K562 (cell line): ENCODE results near the gene IL17REL. TPM values are rescaled to one million over a fixed set of nuclear protein-coding genes. Genes with fewer than 3 reads are reported as not detected.

Experiments
- ETV1 ChIP-seq: fragments of 450-650 bp; conservative IDR thresholded peaks from 2 replicates; pipeline ENCODE4 v1.6.1; 2016; ENCODE audit warnings: missing genetic modification characterization, control low read depth, low read depth, missing compliant biosample characterization
- HNRNPH1 ChIP-seq: fragments of 200-400 bp; formaldehyde crosslinking; optimal IDR thresholded peaks from 2 replicates; pipeline ENCODE3; 2017; ENCODE audit warnings: low read depth, mild to moderate bottlenecking, low read length, moderate library complexity
- ZNF551 ChIP-seq: fragments of 250-450 bp; sonication (Bioruptor Pico); IDR thresholded peaks from 2 replicates; pipeline ENCODE4 v1.5.0; 2021; ENCODE audit warnings: mild to moderate bottlenecking, moderate library complexity
- polyA plus RNA-seq, 8 experiments: library from polyadenylated mRNA; depleted of rRNA in 4 of 8; stranded (reverse) in 5 of 8; unstranded in 3 of 8; fragments of >200 nt; fragmentation: Nextera tagmentation in 2 of 8; fragmentation: Illumina TruSeq in 1 of 8; extraction: Ambion mirVana in 2 of 8; extraction: Trizol in 1 of 8; gene quantifications; 2 replicates each; pipeline versions ENCODE4 v1.2.1 to v1.2.3, GENCODE V29; 2011 to 2014; ENCODE audit warnings: inconsistent platforms in 1 of 8, missing spikeins in 1 of 8
- total RNA-seq, 7 experiments: library from RNA; depleted of rRNA in 6 of 7; stranded (reverse); fragments of >200 nt in 6 of 7; fragmentation: Illumina TruSeq in 2 of 7; extraction: Trizol in 2 of 7; gene quantifications; 2 replicates each; pipeline versions ENCODE4 v1.2.1 to v1.2.3, GENCODE V29; 2011 to 2021; ENCODE audit warnings: low replicate concordance in 1 of 7
- TF ChIP-seq, protein P1 (sequence below): sonication (generic); formaldehyde crosslinking; IDR thresholded peaks from 2 replicates; pipeline ENCODE4 v1.8.1; 2023; ENCODE audit warnings: mild to moderate bottlenecking, missing genetic modification reagents, moderate library complexity
- TF ChIP-seq, protein P2 (sequence below), 2 experiments: fragments of 200-800 bp in 1 of 2; sonication (Bioruptor generic) in 1 of 2; sonication (generic) in 1 of 2; formaldehyde crosslinking in 1 of 2; IDR thresholded peaks in 1 of 2; conservative IDR thresholded peaks in 1 of 2; 2 replicates each; pipeline versions ENCODE4 v1.5.0 to v1.6.1; 2016 to 2020; ENCODE audit warnings: missing compliant biosample characterization in 1 of 2, missing genetic modification characterization in 1 of 2, missing genetic modification reagents in 1 of 2
- TF ChIP-seq, protein P3 (sequence below): fragments of 450-650 bp; IDR thresholded peaks from 2 replicates; pipeline ENCODE4 v1.6.1; 2016; ENCODE audit warnings: low read depth
- TF ChIP-seq, protein P4 (sequence below): fragments of 250-450 bp; sonication (Bioruptor Pico); IDR thresholded peaks from 2 replicates; pipeline ENCODE4 v1.4.0; 2020; ENCODE audit warnings: mild to moderate bottlenecking, moderate library complexity, borderline replicate concordance

IL17REL gene
- total and polyA plus RNA-seq, 9 of the 15 experiments (the other 6 are each of a cell fraction or from before 2014, with no cell fraction given): 0.05 to 0.42 (median 0.11) TPM; not detected in 4

DNA sequence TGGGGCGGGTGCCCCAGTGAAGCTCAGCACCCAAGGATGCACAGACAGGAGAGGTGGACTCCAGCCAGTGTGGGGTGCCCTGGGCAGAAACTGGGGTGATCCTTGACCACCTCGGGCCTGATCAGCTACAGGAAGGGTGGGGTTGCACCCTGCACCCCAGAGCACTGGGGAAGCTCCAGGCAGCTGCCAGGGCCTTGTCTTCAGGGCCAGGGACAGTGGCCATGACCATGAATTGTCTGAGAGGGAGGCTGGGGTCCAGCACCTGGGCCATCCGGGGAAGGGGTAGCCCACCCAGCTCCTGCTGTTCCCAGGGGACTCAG lies 17.6 kb downstream of the IL17REL start (continued):
- TF ChIP-seq, protein P1, sequence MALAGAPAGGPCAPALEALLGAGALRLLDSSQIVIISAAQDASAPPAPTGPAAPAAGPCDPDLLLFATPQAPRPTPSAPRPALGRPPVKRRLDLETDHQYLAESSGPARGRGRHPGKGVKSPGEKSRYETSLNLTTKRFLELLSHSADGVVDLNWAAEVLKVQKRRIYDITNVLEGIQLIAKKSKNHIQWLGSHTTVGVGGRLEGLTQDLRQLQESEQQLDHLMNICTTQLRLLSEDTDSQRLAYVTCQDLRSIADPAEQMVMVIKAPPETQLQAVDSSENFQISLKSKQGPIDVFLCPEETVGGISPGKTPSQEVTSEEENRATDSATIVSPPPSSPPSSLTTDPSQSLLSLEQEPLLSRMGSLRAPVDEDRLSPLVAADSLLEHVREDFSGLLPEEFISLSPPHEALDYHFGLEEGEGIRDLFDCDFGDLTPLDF (CRISPR knock-in tag): no peak
- TF ChIP-seq ETV1 (tag) (no peak), ZNF551 (CRISPR knock-in tag) (no peak), HNRNPH1 (no peak)
- TF ChIP-seq, protein P2, sequence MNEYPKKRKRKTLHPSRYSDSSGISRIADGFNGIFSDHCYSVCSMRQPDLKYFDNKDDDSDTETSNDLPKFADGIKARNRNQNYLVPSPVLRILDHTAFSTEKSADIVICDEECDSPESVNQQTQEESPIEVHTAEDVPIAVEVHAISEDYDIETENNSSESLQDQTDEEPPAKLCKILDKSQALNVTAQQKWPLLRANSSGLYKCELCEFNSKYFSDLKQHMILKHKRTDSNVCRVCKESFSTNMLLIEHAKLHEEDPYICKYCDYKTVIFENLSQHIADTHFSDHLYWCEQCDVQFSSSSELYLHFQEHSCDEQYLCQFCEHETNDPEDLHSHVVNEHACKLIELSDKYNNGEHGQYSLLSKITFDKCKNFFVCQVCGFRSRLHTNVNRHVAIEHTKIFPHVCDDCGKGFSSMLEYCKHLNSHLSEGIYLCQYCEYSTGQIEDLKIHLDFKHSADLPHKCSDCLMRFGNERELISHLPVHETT (CRISPR knock-in tag; conservative IDR thresholded peaks at IDR 0.05 in 1 of 2, IDR thresholded peaks at IDR 0.05 in 1 of 2): no peak
- TF ChIP-seq, protein P3, sequence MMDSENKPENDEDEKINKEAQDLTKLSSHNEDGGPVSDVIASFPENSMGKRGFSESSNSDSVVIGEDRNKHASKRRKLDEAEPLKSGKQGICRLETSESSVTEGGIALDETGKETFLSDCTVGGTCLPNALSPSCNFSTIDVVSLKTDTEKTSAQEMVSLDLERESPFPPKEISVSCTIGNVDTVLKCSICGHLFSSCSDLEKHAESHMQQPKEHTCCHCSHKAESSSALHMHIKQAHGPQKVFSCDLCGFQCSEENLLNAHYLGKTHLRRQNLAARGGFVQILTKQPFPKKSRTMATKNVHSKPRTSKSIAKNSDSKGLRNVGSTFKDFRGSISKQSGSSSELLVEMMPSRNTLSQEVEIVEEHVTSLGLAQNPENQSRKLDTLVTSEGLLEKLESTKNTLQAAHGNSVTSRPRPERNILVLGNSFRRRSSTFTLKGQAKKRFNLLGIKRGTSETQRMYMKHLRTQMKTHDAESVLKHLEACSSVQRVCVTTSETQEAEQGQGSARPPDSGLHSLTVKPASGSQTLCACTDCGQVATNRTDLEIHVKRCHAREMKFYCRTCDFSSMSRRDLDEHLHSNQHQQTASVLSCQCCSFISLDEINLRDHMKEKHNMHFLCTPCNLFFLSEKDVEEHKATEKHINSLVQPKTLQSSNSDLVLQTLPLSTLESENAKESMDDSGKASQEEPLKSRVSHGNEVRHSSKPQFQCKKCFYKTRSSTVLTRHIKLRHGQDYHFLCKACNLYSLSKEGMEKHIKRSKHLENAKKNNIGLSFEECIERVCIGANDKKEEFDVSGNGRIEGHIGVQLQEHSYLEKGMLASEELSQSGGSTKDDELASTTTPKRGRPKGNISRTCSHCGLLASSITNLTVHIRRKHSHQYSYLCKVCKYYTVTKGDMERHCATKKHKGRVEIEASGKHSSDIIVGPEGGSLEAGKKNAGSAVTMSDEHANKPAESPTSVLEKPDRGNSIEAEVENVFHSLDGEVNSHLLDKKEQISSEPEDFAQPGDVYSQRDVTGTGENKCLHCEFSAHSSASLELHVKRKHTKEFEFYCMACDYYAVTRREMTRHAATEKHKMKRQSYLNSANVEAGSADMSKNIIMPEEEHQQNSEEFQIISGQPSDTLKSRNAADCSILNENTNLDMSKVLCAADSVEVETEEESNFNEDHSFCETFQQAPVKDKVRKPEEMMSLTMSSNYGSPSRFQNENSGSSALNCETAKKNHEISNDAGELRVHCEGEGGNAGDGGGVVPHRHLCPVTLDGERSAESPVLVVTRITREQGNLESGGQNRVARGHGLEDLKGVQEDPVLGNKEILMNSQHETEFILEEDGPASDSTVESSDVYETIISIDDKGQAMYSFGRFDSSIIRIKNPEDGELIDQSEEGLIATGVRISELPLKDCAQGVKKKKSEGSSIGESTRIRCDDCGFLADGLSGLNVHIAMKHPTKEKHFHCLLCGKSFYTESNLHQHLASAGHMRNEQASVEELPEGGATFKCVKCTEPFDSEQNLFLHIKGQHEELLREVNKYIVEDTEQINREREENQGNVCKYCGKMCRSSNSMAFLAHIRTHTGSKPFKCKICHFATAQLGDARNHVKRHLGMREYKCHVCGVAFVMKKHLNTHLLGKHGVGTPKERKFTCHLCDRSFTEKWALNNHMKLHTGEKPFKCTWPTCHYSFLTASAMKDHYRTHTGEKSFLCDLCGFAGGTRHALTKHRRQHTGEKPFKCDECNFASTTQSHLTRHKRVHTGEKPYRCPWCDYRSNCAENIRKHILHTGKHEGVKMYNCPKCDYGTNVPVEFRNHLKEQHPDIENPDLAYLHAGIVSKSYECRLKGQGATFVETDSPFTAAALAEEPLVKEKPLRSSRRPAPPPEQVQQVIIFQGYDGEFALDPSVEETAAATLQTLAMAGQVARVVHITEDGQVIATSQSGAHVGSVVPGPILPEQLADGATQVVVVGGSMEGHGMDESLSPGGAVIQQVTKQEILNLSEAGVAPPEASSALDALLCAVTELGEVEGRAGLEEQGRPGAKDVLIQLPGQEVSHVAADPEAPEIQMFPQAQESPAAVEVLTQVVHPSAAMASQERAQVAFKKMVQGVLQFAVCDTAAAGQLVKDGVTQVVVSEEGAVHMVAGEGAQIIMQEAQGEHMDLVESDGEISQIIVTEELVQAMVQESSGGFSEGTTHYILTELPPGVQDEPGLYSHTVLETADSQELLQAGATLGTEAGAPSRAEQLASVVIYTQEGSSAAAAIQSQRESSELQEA: no peak
- TF ChIP-seq, protein P4, sequence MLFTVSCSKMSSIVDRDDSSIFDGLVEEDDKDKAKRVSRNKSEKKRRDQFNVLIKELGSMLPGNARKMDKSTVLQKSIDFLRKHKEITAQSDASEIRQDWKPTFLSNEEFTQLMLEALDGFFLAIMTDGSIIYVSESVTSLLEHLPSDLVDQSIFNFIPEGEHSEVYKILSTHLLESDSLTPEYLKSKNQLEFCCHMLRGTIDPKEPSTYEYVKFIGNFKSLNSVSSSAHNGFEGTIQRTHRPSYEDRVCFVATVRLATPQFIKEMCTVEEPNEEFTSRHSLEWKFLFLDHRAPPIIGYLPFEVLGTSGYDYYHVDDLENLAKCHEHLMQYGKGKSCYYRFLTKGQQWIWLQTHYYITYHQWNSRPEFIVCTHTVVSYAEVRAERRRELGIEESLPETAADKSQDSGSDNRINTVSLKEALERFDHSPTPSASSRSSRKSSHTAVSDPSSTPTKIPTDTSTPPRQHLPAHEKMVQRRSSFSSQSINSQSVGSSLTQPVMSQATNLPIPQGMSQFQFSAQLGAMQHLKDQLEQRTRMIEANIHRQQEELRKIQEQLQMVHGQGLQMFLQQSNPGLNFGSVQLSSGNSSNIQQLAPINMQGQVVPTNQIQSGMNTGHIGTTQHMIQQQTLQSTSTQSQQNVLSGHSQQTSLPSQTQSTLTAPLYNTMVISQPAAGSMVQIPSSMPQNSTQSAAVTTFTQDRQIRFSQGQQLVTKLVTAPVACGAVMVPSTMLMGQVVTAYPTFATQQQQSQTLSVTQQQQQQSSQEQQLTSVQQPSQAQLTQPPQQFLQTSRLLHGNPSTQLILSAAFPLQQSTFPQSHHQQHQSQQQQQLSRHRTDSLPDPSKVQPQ (CRISPR knock-in tag): no peak
- TF ChIP-seq, all 486 proteins: peak for 0
